Body of pancreas (tissue), 4 donors: ENCODE results near the gene ACKR3. TPM values are rescaled to one million over a fixed set of nuclear protein-coding genes. Genes with fewer than 3 reads are reported as not detected.

Source experiments
- ATAC-seq: fragments of 150-250 bp; one replicate; pipeline ENCODE4 v1.9.1; 2016
- DNase-seq, 4 donors: peaks; one replicate each; pipeline ENCODE4 v3.0.0-alpha.2; 2019
- H3K27ac ChIP-seq, 4 donors: fragments of 200-600 bp; sonication (generic); 1 replicate in 3 of 4; 2 replicates in 1 of 4; pipeline versions ENCODE4 v1.5.1 to v1.6.1; 2016 to 2019; ENCODE audit warnings: mild to moderate bottlenecking in 1 of 4, mixed read lengths in 1 of 4, moderate library complexity in 1 of 4
- H3K27me3 ChIP-seq, 2 donors: fragments of 200-600 bp; sonication (generic); one replicate each; pipeline ENCODE4 v1.6.0; 2016; ENCODE audit warnings: mild to moderate bottlenecking in 1 of 2
- H3K36me3 ChIP-seq, 2 donors: fragments of 200-600 bp; sonication (generic); replicated peaks in 1 of 2; 2 replicates each; pipeline ENCODE4 v1.5.1; 2016; ENCODE audit warnings: low read depth in 2 of 2; ENCODE audit not compliant: insufficient read depth in 1 of 2
- H3K4me1 ChIP-seq: fragments of 200-600 bp; sonication (generic); one replicate; pipeline ENCODE4 v1.6.0; 2016
- H3K4me3 ChIP-seq, 2 donors: fragments of 200-600 bp; sonication (generic); 1 replicate in 1 of 2; 2 replicates in 1 of 2; pipeline ENCODE4 v1.5.1; 2016 to 2019
- H3K9me3 ChIP-seq, 3 donors: fragments of 200-600 bp; sonication (generic); 1 replicate in 2 of 3; 2 replicates in 1 of 3; pipeline ENCODE4 v1.5.1; 2016
- POLR2A ChIP-seq, 3 donors: fragments of 450-650 bp; IDR thresholded peaks; one replicate each; pipeline ENCODE4 v1.6.1; 2016; ENCODE audit warnings: antibody characterized with exemption in 3 of 3, mild to moderate bottlenecking in 2 of 3
- WGBS, 2 donors: methylation state at CpG; one replicate each; pipeline ENCODE4 v1.1.5; 2017; 5-methylcytosine and 5-hydroxymethylcytosine counted together
- intact Hi-C: fragments of 100-400 bp; cut with DNase I; formaldehyde crosslinking; loops from one replicate; pipeline ENCODE4 v1.15.1; 2023
- total RNA-seq, 2 donors: library from RNA; depleted of rRNA; stranded (reverse); fragments of >200 nt; gene quantifications; one replicate each; pipeline ENCODE4 v1.1.0, GENCODE V29; 2016
- TF ChIP-seq, protein P1 (sequence below), 7 experiments: fragments of 450-650 bp in 4 of 7; fragments of 200-600 bp in 3 of 7; sonication (generic) in 3 of 7; IDR thresholded peaks; one replicate each; pipeline ENCODE4 v1.5.1; 2016 to 2019; ENCODE audit warnings: antibody characterized with exemption in 7 of 7

Gene ACKR3
- total RNA-seq, 2 donors from 2014 or later = 10.4 to 18.1 TPM

DNA sequence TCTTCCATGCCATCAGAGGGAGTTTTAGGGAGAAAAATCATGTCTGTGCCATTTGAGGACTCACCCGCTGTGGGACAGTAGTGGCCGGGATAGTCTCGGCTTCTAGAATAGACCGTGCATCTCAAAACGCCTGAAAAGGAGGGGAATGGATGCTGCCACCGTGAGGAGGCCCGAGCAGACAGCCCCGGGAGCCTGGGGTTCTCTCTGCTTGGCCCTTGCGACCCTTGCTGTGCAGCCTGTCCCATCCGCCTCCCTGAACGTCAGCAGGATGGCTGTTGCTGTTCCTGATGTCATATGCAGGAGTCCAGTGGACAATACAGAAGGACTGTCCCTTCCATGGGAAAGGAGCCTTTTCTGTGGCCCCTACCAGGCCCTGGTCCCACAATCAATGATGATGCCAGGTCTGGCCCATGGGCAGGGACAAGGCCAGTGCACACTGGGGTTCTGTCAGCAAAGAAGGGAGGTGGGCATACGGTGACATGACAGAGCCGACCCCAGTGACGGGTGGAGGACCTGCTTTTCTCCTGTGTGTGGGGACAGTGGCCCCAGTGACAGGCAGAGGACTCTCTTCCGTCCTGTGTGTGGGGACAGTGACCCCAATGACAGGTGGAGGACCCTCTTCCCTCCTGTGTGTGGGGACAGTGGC lies 58.8 kb downstream of the ACKR3 start:
- Histone ChIP-seq H3K36me3 (no peaks in the 10 kb centered on the region), H3K27ac (no peak overlapping the region), H3K4me1 (peaks cover 9% of the 10 kb centered on the region), H3K27me3 (no peaks in the 10 kb centered on the region), H3K9me3 (no peaks in the 10 kb centered on the region), H3K4me3 (no peak overlapping the region)
- 97% methylated on average over 13 to 14 of the region's 15 CpGs for WGBS, 2 donors
- no peak for DNase-seq
- intact Hi-C loops = no loop called here
- no peak for ATAC-seq
- TF ChIP-seq, protein P1, sequence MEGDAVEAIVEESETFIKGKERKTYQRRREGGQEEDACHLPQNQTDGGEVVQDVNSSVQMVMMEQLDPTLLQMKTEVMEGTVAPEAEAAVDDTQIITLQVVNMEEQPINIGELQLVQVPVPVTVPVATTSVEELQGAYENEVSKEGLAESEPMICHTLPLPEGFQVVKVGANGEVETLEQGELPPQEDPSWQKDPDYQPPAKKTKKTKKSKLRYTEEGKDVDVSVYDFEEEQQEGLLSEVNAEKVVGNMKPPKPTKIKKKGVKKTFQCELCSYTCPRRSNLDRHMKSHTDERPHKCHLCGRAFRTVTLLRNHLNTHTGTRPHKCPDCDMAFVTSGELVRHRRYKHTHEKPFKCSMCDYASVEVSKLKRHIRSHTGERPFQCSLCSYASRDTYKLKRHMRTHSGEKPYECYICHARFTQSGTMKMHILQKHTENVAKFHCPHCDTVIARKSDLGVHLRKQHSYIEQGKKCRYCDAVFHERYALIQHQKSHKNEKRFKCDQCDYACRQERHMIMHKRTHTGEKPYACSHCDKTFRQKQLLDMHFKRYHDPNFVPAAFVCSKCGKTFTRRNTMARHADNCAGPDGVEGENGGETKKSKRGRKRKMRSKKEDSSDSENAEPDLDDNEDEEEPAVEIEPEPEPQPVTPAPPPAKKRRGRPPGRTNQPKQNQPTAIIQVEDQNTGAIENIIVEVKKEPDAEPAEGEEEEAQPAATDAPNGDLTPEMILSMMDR (IDR thresholded peaks at IDR 0.05) = no peak
- TF ChIP-seq POLR2A (IDR thresholded peaks at IDR 0.05) = no peak

DNA sequence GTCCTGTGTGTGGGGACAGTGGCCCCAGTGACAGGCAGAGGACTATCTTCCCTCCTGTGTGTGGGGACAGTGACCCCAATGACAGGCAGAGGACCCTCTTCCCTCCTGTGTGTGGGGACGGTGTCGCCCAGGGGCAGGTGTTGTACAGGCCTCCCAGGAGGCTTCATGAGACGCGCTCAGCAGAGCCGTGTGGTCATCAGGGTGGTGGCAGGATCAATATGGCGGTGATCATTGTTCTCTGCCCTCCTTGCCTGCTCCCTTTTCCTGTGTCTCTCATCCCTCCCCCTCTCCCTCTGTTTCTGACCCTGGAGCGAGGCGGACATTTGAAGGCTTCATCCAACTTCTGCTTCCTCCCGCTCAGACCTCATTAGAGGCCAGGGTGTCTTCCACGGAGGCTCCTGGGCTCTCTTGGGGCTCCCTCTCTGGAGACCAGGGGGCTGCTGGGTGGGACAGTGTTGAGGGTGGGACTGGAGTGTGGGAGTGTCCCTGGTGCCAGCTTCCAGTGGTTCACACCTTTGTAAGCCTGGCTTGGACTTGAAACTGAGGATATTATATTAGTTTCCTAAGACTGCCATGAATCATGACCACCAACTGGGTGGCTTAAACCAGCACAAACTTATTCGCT lies 59.5 kb downstream of the ACKR3 start:
- Histone ChIP-seq H3K4me1 (peaks cover 9% of the 10 kb centered on the region), H3K4me3 (no peak overlapping the region), H3K27me3 (no peaks in the 10 kb centered on the region), H3K9me3 (no peaks in the 10 kb centered on the region), H3K27ac (no peak overlapping the region), H3K36me3 (no peaks in the 10 kb centered on the region)
- ATAC-seq (no peak), DNase-seq (no peak)
- 87 to 99% methylated on average over 9 to 11 of the region's 11 CpGs for WGBS, 2 donors
- TF ChIP-seq POLR2A (IDR thresholded peaks at IDR 0.05) = no peak
- TF ChIP-seq, protein P1 (IDR thresholded peaks at IDR 0.05) = no peak
- intact Hi-C loops = no loop called here

DNA sequence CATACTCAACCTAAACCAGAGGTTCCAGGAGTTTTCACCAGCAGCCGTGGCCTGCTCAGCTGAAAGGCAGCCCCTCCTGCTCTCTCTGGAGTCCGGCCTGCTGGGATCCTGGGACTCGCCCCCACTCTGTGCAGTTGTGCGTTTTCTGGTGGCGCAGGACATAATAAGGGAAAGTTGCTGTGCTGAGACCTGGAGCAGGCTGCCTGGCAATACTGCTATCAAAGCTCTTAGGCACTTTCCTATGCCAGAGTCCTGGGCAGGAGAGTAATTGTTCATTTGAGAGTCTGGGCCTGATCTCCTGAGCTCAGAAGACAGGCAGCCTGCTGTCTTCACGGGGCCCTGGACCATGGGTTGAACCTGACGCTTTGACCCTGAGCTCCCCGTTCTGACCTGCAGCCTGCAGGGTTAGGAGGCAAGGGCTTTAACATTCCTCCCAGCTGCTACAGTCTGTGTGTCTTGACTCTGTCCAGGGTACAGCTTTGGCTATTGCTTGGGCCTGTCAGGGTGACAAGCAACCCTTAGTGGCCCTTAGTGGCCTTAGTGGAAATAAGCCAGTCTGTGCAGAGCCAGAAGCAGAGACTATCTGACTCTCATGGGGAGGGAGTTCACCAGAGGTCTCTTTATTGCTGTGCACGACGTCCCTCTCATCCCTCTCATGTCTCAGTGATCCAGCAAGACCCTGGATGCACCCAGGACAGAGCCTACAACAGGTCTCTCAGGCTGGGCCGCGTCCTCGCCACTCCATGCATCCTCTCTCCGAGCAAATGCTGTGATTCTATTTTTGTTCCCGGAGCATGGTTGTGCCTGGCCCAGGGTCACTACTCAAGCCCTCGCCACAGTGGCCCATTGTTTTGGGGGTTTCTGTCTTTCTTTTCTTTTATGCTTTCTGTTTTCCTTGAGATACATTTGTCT lies 60.6 kb downstream of the ACKR3 start:
- no peak for DNase-seq
- H3K4me1 ChIP-seq = peaks cover 9% of the 10 kb centered on the region
- no peaks in the 10 kb centered on the region for H3K36me3 ChIP-seq
- no peaks in the 10 kb centered on the region for H3K9me3 ChIP-seq
- 88 to 94% methylated on average over 12 to 16 of the region's 16 CpGs for WGBS, 2 donors
- H3K27ac ChIP-seq = no peak overlapping the region
- no peak overlapping the region for H3K4me3 ChIP-seq
- TF ChIP-seq, protein P1 (IDR thresholded peaks at IDR 0.05) = no peak
- no peak for TF ChIP-seq POLR2A (IDR thresholded peaks at IDR 0.05)
- no peaks in the 10 kb centered on the region for H3K27me3 ChIP-seq
- intact Hi-C loops = no loop called here
- ATAC-seq = no peak

DNA sequence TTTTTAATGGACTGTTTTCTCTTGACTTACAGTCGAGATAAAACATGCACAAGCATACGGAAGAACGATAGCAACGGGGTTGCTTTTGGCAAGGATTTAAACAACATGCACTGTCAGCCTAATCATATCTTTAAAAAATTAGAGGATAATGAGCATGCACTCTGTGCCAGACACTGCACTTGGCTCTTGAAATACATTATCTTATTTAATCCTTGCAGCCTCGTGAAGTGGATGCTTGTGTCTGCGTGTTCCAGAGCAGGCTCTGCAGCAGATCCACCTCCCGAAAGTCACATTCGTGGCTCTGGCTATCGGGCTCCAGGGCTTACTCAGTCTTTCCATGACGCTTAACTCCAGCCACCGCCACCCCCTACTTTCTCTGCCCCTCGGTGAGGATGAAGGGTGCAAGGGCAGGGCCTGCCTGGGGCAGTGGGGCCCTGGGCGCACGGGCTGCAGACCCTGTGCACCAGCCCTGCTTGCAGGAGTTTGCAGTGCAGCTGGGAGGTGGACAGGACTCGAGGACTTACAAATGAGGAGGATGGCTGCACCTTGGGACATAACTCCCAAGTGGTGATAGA lies 61.7 kb downstream of the ACKR3 start:
- 35 to 40% methylated on average over 14 to 15 of the region's 15 CpGs for WGBS, 2 donors
- H3K9me3 ChIP-seq = no peaks in the 10 kb centered on the region
- no peak for TF ChIP-seq POLR2A (IDR thresholded peaks at IDR 0.05)
- TF ChIP-seq, protein P1 (IDR thresholded peaks at IDR 0.05) = no peak
- no peaks in the 10 kb centered on the region for H3K36me3 ChIP-seq
- DNase-seq (peak in 1 of 4 donors; percentile 16), ATAC-seq (peak; percentile 27)
- H3K4me3 ChIP-seq = no peak overlapping the region
- intact Hi-C loops = no loop called here
- no peak overlapping the region for H3K27ac ChIP-seq
- no peaks in the 10 kb centered on the region for H3K27me3 ChIP-seq
- H3K4me1 ChIP-seq = peaks cover 9% of the 10 kb centered on the region
